HUDEP-2 (cell line): ENCODE data around the gene SLC5A10.
"Not testable (repeated sequence)": the region's sequence is repeated elsewhere in the genome, so short reads cannot be mapped to it uniquely, and the experiment has no call there.

Source experiments
- DNase-seq, 76 experiments: peaks; one replicate each; lab custom pipeline; 2025; ENCODE audit not compliant: unreplicated experiment in 76 of 76; lab: John Stamatoyannopoulos, UW

Gene SLC5A10

DNA sequence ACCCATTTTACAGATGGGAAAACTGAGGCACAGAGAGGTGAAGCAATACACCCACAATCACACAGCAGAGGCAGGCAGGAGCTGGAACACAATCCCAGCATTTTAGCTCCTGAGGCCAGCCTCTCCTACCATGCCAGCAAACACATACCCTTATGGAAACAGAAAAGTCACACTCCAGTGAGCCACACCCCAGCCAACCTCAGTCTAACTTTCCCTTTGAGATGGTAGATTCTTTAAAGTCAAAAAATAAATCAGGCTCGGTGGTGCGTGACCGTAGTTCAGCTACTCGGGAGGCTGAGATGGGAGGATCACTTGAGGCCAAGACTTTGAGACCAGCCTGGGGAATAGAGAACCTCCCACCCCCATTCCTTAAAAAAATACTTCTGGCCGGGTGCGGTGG lies 84.2 kb downstream of the SLC5A10 start:
- not testable (repeated sequence) for DNase-seq

DNA sequence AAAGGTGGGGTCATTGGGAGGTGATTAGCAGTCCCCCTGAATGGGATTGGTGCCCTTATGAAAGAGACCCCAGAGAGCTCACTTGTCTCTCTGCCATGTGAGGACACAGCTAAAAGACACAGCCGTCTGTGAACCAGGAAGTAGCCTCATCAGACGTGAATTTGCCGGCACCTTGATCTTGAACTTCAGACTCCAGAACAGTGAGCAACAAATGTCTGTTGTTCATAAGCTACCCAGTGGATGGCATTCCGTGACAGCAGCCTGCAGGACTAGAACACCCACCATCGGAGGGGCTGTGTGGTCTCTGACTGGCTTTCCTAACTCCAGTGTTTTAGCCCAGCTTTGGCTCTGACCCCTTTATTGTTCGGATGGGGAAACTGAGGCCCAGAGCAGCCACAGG lies 85.6 kb downstream of the SLC5A10 start:
- DNase-seq: not testable (repeated sequence)

DNA sequence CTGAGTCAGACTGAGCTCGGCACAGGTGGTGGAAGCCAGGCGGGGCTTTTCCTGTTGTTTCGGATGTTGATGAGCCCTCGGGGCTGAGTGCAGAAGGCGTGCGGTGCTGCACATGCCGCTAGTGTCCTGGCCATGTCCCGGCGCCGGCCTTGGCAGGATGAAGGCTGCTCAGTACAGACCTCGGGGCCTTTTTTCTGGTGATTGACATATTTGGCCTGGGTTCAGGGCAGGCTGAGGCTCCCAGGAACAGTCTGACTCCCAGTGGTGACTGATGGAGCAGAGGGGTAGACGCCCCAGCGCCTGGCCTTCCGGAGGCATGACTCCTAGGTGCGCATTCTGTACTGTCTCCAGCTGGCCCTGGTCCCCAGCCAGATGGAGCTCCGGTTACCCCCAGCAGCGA lies 86.0 kb downstream of the SLC5A10 start:
- DNase-seq: not testable (repeated sequence)

DNA sequence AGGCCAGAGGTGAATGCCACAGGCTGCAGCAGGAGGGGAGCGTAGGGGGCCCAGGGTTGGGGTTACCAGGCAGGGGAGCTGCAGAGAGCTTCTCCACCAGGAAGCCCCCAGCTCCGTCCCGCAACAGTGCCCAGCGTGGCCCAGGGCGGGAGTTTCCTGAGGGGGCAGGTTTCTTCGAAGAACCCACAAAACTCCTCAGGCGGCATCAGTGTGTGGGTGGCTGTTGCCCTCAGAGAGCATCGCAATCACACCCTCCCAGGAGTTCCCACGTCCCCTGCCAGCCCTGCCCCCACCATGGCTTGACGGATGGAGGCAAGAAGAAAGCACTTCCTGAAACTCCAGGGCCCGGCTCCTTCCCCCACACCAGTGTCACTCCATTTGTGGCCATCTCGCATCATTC lies 86.8 kb downstream of the SLC5A10 start:
- not testable (repeated sequence) for DNase-seq

DNA sequence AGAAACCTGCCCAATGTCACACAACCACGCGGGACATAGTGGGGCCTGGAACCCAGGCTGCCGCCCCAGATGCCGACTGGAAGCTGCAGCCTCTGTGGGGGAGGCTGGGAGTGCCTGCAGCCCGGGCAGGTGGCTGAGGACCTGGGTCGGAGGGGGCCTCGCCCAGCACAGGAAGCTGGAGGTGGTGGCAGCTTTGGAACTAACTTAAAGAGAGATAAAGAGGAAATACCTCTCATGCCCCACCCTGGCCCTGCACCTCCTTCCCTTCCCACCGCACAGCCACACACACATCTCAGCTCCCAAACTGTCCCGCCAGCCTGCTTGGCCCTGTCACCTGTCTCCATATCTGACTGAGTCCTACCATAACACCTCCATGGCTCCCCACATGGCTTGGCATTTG lies 88.4 kb downstream of the SLC5A10 start:
- not testable (repeated sequence) for DNase-seq

DNA sequence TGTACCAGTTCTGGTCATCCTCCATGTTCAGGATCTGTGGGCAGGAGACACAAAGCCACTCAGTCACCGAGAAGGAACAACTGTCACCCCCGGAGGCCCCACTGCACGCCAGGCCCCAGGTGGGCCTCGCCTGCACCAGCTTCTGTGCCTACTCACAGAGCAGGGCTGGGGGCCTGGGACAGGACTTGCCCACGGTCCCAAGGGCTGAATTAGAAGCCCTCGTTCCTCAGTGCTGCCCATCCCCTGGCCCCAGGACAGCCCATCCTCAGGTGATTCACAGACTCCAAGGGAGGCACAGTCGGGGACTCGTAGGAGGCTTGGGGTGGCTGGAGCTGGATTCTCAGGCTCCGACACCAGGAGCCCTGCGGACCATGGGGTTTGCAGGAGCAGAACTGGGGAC lies 89.9 kb downstream of the SLC5A10 start:
- DNase-seq: not testable (repeated sequence)

DNA sequence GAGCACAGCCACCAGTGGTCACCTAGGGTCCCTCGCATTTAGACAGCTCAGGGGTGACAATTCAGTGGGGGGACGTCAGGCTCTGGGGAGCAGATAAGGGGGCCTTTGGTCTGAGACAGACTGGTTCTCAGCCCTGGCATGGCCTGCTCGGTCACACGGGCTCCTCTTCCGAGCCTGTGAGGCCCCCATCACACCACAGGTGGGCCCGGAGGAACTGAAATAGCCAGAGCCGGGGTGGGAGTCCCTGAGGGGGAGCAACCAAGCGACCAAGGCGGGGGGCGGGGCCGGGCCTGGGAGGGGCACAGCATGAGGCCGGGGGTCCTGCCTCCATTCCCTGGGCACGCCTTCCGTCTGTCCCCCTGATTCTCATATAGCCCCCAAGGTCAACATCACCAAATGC lies 90.4 kb downstream of the SLC5A10 start:
- not testable (repeated sequence) for DNase-seq

DNA sequence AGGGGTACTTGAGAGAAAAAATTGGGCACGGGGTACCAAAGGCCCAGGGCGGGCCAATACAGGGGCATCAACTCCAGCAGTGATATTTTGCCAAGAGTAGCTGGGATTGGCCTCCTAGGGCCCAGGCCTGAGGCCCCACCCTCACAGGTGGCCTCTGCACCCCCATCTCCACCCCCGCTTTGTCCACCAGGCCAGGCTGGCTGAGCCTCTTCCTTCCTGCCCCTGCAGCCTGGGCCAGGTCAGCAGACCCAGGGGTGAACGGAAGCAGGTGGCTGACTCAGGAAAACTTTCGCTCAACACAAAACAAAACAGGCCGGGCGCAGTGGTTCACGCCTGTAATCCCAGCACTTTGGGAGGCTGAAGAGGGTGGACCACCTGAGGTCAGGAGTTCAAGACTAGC lies 91.1 kb downstream of the SLC5A10 start:
- DNase-seq: not testable (repeated sequence)

DNA sequence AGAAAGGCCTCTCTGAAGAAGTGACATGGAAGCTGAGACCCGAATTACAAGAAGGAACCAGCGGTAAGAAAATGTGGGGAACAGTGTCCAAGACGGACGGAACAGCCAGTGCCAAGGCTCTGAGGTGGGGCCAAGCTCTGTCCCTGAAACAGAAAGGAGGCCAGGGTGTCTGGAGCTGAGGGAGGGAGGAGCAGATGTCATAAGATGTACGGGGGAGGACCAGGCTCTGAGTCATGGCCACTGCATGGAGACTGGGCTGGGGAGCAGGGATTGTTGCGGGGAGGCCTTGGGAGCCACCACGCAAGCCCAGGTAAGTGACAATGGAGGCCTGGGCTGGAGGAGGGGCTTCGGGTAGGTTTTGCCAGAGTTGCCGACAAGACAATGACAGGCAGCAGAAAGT lies 92.7 kb downstream of the SLC5A10 start:
- not testable (repeated sequence) for DNase-seq

DNA sequence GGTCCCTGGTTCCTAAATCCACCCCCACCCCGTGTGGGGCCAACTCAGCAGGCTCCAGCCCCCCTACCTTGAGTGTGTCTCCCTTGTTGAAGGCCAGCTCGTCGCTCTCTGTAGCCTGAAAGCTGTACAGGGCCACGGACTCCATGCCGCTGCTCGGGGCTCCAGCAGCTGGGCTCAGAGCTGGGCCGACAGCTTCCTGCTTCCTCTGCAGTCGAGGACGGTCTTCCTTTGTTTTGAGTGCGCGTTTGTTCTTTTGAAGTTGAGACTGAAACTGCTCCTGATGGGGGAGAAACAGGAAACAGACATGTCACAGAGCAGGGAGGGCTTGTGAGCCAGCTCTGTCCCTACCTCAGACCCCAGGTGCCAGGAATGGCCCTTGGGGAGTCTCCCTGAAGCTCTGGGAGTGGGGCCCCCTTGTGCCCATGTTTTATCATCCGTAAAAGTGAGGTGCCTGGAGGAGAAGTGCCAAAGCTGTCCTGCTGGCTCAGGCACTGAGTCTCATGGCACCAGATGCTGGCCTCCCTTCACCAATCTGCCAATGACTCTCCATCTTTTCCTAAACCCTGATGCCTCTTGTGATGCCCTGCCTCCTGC lies 94.9 kb downstream of the SLC5A10 start, which contains the start of gene GRAP:
Gene GRAP, minus strand, starts transcription at position 176 of the 594 bp plus-strand sequence. Its CDS starts 31 bp downstream, at position 145.
- not testable (repeated sequence) for DNase-seq

DNA sequence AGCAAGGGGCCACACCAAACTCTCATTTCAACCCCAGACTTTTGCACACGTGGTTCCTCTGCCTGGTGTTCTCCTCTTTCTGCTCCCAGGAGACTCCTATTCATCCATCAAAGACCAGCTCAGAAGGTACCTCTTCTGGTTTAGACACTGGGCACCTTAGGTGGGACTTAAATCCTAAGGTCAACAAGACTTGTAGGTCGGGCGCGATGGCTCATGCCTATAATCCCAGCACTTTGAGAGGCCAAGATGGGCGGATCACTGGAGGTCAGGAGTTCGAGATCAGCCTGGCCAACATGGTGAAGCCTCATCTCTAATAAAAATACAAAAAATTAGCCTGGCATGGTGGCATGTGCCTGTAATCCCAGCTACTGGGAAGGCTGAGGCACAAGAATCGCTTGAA lies 95.5 kb downstream of the SLC5A10 start:
- not testable (repeated sequence) for DNase-seq

DNA sequence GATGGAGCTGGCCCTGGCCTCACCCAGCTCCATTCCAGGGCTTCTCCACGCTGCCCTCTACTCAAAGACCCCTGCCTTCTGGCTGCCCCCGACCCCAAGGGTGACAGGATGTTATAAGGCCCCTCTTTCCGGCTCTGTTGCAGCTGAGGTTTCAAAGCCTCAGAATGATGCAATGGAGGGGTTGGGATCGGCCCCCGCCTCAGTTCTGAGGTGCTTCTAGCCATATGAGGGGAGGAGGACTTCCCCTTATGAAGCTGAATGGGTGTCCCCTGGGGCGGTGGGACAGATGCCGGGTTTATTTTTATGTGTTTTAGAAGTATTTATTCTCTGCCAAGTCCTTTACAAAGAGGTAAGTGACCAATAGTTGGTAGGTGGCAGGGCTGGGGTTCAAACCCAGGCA lies 96.9 kb downstream of the SLC5A10 start:
- DNase-seq: not testable (repeated sequence)

DNA sequence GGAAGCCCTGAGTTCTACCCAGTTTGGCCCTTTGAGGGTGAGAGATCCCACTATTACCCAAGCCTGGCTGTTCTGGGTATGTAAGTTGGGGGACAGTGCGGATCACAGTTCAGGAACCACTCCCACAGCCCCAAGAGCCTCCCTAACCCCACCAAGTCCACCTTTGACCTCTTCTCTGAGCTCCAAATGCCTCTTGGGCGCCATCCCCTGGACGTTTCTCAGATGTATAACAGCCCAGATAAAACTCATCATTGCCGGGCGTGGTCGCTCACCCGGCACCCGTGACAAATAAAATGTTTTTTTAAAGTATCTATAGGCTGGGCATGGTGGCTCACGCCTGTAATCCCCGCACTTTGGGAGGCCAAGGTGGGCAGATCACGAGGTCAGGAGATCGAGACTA lies 103.5 kb downstream of the SLC5A10 start:
- not testable (repeated sequence) for DNase-seq

DNA sequence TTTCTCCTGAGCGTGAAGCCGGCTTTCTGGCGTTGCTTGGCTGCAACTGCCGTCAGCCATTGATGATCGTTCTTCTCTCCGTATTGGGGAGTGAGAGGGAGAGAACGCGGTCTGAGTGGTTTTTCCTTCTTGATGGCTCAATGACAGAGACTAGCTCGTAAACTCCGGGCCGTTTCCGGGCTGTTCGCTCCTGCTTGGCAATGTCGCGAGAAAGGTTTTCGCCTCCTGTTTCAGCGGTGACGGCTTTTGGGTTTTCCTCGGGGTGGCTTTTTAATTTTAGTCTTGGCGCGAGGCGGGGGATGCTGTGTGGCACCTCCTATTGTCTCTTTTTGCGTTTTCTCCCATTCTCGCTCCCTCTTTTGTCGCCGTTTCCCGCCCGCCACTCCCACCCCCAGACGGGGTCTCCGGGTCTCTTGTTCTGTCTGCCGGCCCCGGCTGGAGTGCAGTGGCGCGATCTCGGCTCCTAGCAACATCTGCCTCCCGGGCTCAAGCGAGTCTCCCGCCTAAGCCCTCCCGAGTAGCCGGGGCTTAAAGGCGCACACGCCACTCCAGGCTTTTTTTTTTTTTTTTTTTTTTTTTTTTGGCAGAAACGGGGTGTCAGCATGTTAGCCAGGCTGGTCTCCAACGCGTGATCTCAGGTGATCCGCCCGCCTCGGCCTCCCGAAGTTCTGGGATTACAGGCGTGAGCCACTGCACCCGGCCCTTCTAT lies 110.2 kb downstream of the SLC5A10 start:
- not testable (repeated sequence) for DNase-seq

DNA sequence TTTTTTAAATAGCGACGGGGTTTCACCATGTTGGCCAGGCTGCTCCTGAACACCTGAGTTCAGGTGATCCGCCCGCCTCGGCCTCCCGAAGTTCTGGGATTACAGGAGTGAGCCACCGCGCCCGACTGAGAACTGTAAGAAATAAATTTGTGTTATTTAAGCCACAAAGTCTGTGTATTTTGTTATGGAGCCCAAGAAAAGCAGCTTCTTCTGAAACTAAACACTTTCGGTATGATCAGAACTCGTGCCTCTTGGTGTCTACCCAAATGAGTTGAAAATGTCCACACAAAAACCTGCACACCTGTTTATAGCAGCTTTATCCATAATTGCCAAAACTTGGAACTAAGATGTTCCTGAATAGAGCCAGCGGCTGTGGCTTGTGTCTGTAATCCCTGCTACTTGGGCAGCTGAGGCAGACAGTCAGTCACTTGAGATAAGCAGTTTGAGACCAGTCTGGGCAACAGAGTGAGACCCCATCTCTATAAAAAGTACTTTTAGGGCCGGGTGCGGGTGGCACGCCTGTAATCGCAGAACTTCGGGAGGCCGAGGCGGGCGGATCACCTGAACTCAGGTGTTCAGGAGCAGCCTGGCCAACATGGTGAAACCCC lies 110.9 kb downstream of the SLC5A10 start:
- not testable (repeated sequence) for DNase-seq

DNA sequence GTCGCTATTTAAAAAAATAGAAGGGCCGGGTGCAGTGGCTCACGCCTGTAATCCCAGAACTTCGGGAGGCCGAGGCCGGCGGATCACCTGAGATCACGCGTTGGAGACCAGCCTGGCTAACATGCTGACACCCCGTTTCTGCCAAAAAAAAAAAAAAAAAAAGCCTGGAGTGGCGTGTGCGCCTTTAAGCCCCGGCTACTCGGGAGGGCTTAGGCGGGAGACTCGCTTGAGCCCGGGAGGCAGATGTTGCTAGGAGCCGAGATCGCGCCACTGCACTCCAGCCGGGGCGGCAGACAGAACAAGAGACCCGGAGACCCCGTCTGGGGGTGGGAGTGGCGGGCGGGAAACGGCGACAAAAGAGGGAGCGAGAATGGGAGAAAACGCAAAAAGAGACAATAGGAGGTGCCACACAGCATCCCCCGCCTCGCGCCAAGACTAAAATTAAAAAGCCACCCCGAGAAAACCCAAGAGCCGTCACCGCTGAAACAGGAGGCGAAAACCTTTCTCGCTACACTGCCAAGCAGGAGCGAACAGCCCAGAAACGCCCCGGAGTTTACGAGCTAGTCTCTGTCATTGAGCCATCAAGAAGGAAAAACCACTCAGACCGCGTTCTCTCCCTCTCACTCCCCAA lies 111.5 kb downstream of the SLC5A10 start:
- DNase-seq: not testable (repeated sequence)

DNA sequence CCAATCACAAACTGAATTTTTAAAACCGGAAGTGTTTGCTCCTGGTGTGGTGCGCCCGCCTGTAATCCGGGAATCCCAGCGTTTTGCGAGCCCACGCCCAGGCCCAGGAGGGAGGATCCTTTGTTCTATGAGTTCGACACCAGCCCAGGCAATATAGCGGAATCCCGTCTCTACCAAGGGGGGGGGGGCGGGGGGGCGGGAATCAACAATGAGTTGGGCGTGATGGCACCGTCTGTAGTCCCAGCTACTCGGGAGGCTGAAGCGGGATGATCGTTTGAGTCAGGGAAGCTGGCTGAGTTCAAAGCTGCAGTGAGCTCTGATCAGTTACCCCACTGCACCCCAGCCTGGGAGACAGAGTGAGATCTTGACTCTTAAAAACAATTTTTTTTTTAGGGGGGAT lies 112.4 kb downstream of the SLC5A10 start:
- not testable (repeated sequence) for DNase-seq

DNA sequence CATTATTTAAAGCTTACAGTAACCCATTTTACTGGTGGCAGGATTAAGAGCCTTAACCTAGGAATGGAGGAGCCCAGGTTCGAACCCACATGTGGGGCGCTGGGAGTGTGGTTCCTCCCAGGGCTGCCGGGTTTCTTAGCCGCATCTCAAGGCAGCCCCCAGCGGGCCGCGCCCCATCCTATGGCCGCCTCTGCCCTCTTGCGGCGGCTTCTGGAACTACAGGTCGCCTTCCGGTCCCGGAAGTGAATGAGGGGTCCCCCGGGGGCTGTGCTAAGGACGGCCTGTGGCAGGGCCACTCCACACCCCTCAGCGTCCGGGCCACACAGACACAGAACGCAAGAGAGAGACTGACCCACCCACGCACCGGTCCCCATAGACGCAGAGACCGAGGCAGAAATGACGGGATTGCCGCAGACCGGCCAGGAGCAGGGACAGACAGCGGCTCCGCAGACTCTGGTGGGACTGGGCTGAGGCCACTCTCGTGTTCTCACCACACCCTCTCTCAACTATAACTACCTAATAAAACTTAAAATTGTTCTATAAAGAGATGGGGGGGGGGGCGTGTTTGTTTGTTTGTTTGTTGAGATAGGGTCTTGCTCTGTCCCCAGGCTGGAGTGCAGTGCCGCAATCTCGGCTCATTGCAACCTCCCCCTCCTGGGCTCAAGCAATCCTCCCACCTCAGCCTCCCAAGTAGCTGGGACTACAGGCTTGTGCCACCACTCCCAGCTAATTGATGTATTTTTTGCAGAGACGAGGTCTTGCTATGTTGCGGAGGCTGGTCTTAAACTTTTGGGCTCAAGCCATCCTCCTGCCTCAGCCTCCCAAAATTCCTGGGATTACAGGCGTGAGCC lies 118.6 kb downstream of the SLC5A10 start:
- not testable (repeated sequence) for DNase-seq
